Measurements from ENCODE around the gene F7. TPM values are rescaled to one million over a fixed set of nuclear protein-coding genes. Genes with fewer than 3 reads are reported as not detected.

Gene F7
- total and polyA plus RNA-seq, 9 of the 15 experiments (the other 6 are each of a cell fraction or from before 2014, with no cell fraction given): not detected

DNA sequence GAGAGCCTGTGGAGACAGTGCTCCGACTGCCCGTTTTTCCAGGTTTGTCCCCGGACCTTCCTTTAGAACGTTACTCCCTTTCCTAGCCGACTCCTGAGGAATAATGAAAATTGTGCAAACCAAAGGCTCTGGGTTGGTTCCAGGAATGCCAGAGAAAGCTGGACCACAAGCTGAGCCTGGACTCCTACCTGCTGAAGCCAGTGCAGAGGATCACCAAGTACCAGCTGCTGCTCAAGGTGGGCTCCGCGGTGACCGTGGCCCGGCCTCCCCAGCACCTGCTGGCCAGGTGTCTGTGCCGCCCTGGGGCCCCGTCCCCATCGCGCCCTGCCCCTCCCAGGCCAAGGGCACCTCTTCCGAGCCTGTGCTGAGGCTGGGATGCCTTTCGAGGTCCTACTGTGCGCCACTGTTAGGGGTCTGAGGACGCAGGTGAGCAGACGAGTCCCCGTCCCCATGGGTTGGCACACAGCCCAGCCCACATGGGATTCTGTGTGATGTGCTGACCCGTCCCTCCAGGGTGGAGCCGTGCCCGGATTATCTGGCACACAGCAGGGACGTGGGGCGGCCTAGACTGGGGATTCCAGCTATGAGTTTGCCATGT lies 20.5 kb upstream of the F7 start:
- no peak for ATAC-seq
- Histone ChIP-seq H2AFZ (ENCODE audit: low read depth, low read length) (no peak overlapping the region), H3K9me1 (ENCODE audit: control insufficient read depth, insufficient read depth, low read length) (no peaks in the 10 kb centered on the region), H3K27ac (ENCODE audit: extremely low read depth, low read depth, low read length) (no peak overlapping the region), H3K27me3 (ENCODE audit: control insufficient read depth in 2 of 2, insufficient read depth in 2 of 2, low read length in 2 of 2) (peaks cover 18 to 70% of the 10 kb centered on the region in 2 experiments), H3K4me1 (replicated peaks in 1 of 2; ENCODE audit: control insufficient read depth in 2 of 2, insufficient read depth in 2 of 2, low read length in 2 of 2) (peaks cover 0 to 14% of the 10 kb centered on the region in 2 experiments; a peak in 2 of 5 replicates), H3K9ac (ENCODE audit: insufficient read depth in 1 of 2, low read depth in 2 of 2, low read length in 2 of 2) (no peak overlapping the region), H3K4me2 (ENCODE audit: insufficient read depth, low read length) (no peak overlapping the region), H4K20me1 (replicated peaks; ENCODE audit: control insufficient read depth, insufficient read depth, low read length) (peaks cover 15% of the 10 kb centered on the region), H3K4me3 (no peak overlapping the region), H3K36me3 (ENCODE audit: control insufficient read depth, insufficient read depth, low read length) (no peaks in the 10 kb centered on the region), H3K79me2 (ENCODE audit: control insufficient read depth, insufficient read depth, low read length) (no peaks in the 10 kb centered on the region), H3K9me3 (replicated peaks; ENCODE audit: control insufficient read depth, insufficient read depth, low read depth, low read length) (no peaks in the 10 kb centered on the region)
- DNase-seq (ENCODE audit: extremely low read depth in 1 of 4, low spot score in 3 of 4): no peak
- in situ Hi-C loops (cut with MboI) (no loop called here), intact Hi-C loops (cut with micrococcal nuclease) (no loop called here)
- no TSS peak for BruUV-seq (replicated peaks)
- no peak for TF ChIP-seq KLF13 (tag; IDR thresholded peaks at IDR 0.05; ENCODE audit: borderline replicate concordance, low read depth)
- TF ChIP-seq KDM5B (IDR thresholded peaks at IDR 0.05; ENCODE audit: insufficient replicate concordance, low read depth, low read length): no peak
- no peak for TF ChIP-seq KDM2B (CRISPR knock-in tag; IDR thresholded peaks at IDR 0.05)
- no peak for TF ChIP-seq U2AF2 (optimal IDR thresholded peaks at IDR 0.05; ENCODE audit: low read depth, low read length)
- TF ChIP-seq IRF2 (CRISPR knock-in tag; IDR thresholded peaks at IDR 0.05): no peak
- TF ChIP-seq, protein P1, sequence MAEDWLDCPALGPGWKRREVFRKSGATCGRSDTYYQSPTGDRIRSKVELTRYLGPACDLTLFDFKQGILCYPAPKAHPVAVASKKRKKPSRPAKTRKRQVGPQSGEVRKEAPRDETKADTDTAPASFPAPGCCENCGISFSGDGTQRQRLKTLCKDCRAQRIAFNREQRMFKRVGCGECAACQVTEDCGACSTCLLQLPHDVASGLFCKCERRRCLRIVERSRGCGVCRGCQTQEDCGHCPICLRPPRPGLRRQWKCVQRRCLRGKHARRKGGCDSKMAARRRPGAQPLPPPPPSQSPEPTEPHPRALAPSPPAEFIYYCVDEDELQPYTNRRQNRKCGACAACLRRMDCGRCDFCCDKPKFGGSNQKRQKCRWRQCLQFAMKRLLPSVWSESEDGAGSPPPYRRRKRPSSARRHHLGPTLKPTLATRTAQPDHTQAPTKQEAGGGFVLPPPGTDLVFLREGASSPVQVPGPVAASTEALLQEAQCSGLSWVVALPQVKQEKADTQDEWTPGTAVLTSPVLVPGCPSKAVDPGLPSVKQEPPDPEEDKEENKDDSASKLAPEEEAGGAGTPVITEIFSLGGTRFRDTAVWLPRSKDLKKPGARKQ (CRISPR knock-in tag; IDR thresholded peaks at IDR 0.05): no peak
- no peak for TF ChIP-seq TAL1 (IDR thresholded peaks at IDR 0.05)
- TF ChIP-seq, protein P2, sequence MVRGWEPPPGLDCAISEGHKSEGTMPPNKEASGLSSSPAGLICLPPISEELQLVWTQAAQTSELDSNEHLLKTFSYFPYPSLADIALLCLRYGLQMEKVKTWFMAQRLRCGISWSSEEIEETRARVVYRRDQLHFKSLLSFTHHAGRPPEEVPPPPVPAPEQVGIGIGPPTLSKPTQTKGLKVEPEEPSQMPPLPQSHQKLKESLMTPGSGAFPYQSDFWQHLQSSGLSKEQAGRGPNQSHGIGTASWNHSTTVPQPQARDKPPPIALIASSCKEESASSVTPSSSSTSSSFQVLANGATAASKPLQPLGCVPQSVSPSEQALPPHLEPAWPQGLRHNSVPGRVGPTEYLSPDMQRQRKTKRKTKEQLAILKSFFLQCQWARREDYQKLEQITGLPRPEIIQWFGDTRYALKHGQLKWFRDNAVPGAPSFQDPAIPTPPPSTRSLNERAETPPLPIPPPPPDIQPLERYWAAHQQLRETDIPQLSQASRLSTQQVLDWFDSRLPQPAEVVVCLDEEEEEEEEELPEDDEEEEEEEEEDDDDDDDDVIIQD (CRISPR knock-in tag; IDR thresholded peaks at IDR 0.05): no peak
- TF ChIP-seq, protein P3, sequence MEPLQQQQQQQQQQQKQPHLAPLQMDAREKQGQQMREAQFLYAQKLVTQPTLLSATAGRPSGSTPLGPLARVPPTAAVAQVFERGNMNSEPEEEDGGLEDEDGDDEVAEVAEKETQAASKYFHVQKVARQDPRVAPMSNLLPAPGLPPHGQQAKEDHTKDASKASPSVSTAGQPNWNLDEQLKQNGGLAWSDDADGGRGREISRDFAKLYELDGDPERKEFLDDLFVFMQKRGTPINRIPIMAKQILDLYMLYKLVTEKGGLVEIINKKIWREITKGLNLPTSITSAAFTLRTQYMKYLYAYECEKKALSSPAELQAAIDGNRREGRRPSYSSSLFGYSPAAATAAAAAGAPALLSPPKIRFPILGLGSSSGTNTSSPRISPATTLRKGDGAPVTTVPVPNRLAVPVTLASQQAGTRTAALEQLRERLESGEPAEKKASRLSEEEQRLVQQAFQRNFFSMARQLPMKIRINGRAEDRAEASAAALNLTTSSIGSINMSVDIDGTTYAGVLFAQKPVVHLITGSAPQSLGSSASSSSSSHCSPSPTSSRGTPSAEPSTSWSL (CRISPR knock-in tag; IDR thresholded peaks at IDR 0.05; ENCODE audit: borderline replicate concordance): no peak
- TF ChIP-seq PURB (CRISPR knock-in tag; IDR thresholded peaks at IDR 0.05; ENCODE audit: low read depth): no peak
- 0% methylated on average over 15 of the region's 24 CpGs for WGBS (ENCODE audit: insufficient coverage, low coverage, missing lambda C conversion rate)
- ChIA-PET POLR2A (no interaction called here), CTCF (ENCODE audit: low intra/inter-chr PET ratio) (no interaction called here)
- FAIRE-seq: no peak
